HEK293 (cell line): ENCODE results near the gene APLF.

Source experiments
- CTCF ChIA-PET: fragments of 350-600 bp; formaldehyde crosslinking; extraction: SDS; loops from one replicate; lab custom pipeline; 2021; ENCODE audit warnings: antibody characterized with exemption; lab: Yijun Ruan, JAX
- POLR2A ChIA-PET: fragments of 300-600 bp; formaldehyde crosslinking; extraction: SDS; loops from one replicate; lab custom pipeline; 2020; ENCODE audit warnings: antibody characterized with exemption, inconsistent platforms; lab: Yijun Ruan, JAX
- H3K27ac ChIP-seq: fragments of 200-500 bp; sonication (Bioruptor generic); 2 replicates; pipeline ENCODE4 v1.5.1; 2014; ENCODE audit warnings: low read depth, low read length, control low read depth, inconsistent platforms; ENCODE audit errors: extremely low read depth
- H3K36me3 ChIP-seq, 2 experiments: fragments of 200-500 bp in 1 of 2; sonication (Bioruptor generic) in 1 of 2; 1 replicate in 1 of 2; 2 replicates in 1 of 2; pipeline ENCODE4 v1.5.1; 2014 to 2017; ENCODE audit warnings: inconsistent platforms in 2 of 2, low read length in 2 of 2; ENCODE audit not compliant: control insufficient read depth in 2 of 2, insufficient read depth in 1 of 2
- H3K4me1 ChIP-seq: fragments of 200-500 bp; sonication (Bioruptor generic); 2 replicates; pipeline ENCODE4 v1.5.1; 2014; ENCODE audit warnings: mild to moderate bottlenecking, low read length, inconsistent platforms; ENCODE audit not compliant: control insufficient read depth, insufficient read depth
- H3K4me3 ChIP-seq: 2 replicates; pipeline ENCODE4 v1.5.1; 2011; ENCODE audit warnings: low read depth, mild to moderate bottlenecking, control low read depth, low read length, moderate library complexity
- H3K9me3 ChIP-seq: fragments of 200-500 bp; sonication (Bioruptor generic); 2 replicates; pipeline ENCODE4 v1.5.1; 2014; ENCODE audit warnings: low read depth, low read length, inconsistent platforms; ENCODE audit not compliant: control insufficient read depth, insufficient read depth
- HOXC10 ChIP-seq: sonication (generic); formaldehyde crosslinking; IDR thresholded peaks from 2 replicates; pipeline ENCODE4 v1.8.1; 2023; ENCODE audit warnings: mild to moderate bottlenecking, missing genetic modification reagents
- MZF1 ChIP-seq: fragments of 450-650 bp; formaldehyde crosslinking; IDR thresholded peaks from 2 replicates; pipeline ENCODE4 v1.5.1; 2017; ENCODE audit warnings: missing biosample characterization, missing genetic modification characterization, borderline replicate concordance
- PBX3 ChIP-seq: sonication (generic); formaldehyde crosslinking; IDR thresholded peaks from 2 replicates; pipeline ENCODE4 v1.8.1; 2022; ENCODE audit warnings: mild to moderate bottlenecking, moderate library complexity, missing genetic modification reagents
- SCRT2 ChIP-seq: fragments of 450-650 bp; formaldehyde crosslinking; IDR thresholded peaks from 2 replicates; pipeline ENCODE4 v1.5.1; 2016; ENCODE audit warnings: missing biosample characterization, missing genetic modification characterization
- SETDB1 ChIP-seq: IDR thresholded peaks from one replicate; pipeline ENCODE4 v1.6.1; 2017; ENCODE audit warnings: mild to moderate bottlenecking, low read length, moderate library complexity, mixed read lengths; ENCODE audit not compliant: insufficient read length
- ZBTB11 ChIP-seq: fragments of 450-650 bp; formaldehyde crosslinking; conservative IDR thresholded peaks from 2 replicates; pipeline ENCODE4 v1.5.1; 2016; ENCODE audit warnings: low read depth, missing biosample characterization, missing genetic modification characterization
- ZBTB26 ChIP-seq: fragments of 450-650 bp; formaldehyde crosslinking; optimal IDR thresholded peaks from 2 replicates; pipeline ENCODE3; 2016; ENCODE audit warnings: missing biosample characterization, mild to moderate bottlenecking, missing genetic modification characterization
- ZNF174 ChIP-seq: fragments of 450-650 bp; formaldehyde crosslinking; IDR thresholded peaks from 2 replicates; pipeline ENCODE4 v1.5.0; 2017; ENCODE audit warnings: missing biosample characterization, mild to moderate bottlenecking, missing genetic modification characterization
- ZNF184 ChIP-seq: fragments of 450-650 bp; IDR thresholded peaks from 2 replicates; pipeline ENCODE4 v1.5.1; 2018; ENCODE audit warnings: missing biosample characterization, mild to moderate bottlenecking, missing genetic modification characterization
- ZNF221 ChIP-seq: fragments of 450-650 bp; formaldehyde crosslinking; IDR thresholded peaks from 2 replicates; pipeline ENCODE4 v1.5.1; 2017; ENCODE audit warnings: missing biosample characterization, missing genetic modification characterization, borderline replicate concordance
- ZNF433 ChIP-seq: fragments of 450-650 bp; formaldehyde crosslinking; IDR thresholded peaks from 2 replicates; pipeline ENCODE4 v1.5.1; 2016; ENCODE audit warnings: missing biosample characterization, missing genetic modification characterization, low read depth
- ZNF501 ChIP-seq: fragments of 450-650 bp; formaldehyde crosslinking; IDR thresholded peaks from 2 replicates; pipeline ENCODE4 v1.5.1; 2016; ENCODE audit warnings: missing biosample characterization, missing genetic modification characterization
- ZNF514 ChIP-seq: fragments of 450-650 bp; formaldehyde crosslinking; IDR thresholded peaks from 2 replicates; pipeline ENCODE4 v1.5.1; 2016; ENCODE audit warnings: missing biosample characterization, missing genetic modification characterization
- ZNF549 ChIP-seq: fragments of 450-650 bp; IDR thresholded peaks from 2 replicates; pipeline ENCODE4 v1.5.1; 2018; ENCODE audit warnings: missing biosample characterization, missing genetic modification characterization, mild to moderate bottlenecking, inconsistent platforms, moderate library complexity
- ZNF558 ChIP-seq: fragments of 450-650 bp; formaldehyde crosslinking; IDR thresholded peaks from 2 replicates; pipeline ENCODE4 v1.5.1; 2016; ENCODE audit warnings: missing biosample characterization, missing genetic modification characterization
- ZNF660 ChIP-seq: fragments of 450-650 bp; IDR thresholded peaks from 2 replicates; pipeline ENCODE4 v1.5.1; 2018; ENCODE audit warnings: missing biosample characterization, mild to moderate bottlenecking, missing genetic modification characterization
- ZNF677 ChIP-seq: fragments of 450-650 bp; IDR thresholded peaks from 2 replicates; pipeline ENCODE4 v1.5.0; 2018; ENCODE audit warnings: missing biosample characterization, mild to moderate bottlenecking, missing genetic modification characterization, moderate library complexity
- ZNF704 ChIP-seq: fragments of 450-650 bp; formaldehyde crosslinking; IDR thresholded peaks from 2 replicates; pipeline ENCODE4 v1.5.1; 2016; ENCODE audit warnings: missing biosample characterization, missing genetic modification characterization
- ZNF837 ChIP-seq: fragments of 450-650 bp; formaldehyde crosslinking; IDR thresholded peaks from 2 replicates; pipeline ENCODE4 v1.5.1; 2016; ENCODE audit warnings: missing biosample characterization, missing genetic modification characterization
- ZXDB ChIP-seq: fragments of 450-650 bp; formaldehyde crosslinking; IDR thresholded peaks from 2 replicates; pipeline ENCODE4 v1.5.1; 2016; ENCODE audit warnings: missing biosample characterization, missing genetic modification characterization

The APLF gene

GRCh38 chr2:68436270-68436669 is 31.1 kb upstream of the APLF start:
- H3K4me1 ChIP-seq: peaks cover under 1% of the 10 kb centered on the region; the same call in 1 of the 2 replicates
- ChIA-PET CTCF (interaction anchor here (0.6 to 1.2 kb wide), 2 partner anchors 52 to 313 kb away, joined by 3 read pairs; no protein-coding TSS in a partner anchor), POLR2A (no interaction called here)
- no peak overlapping the region for H3K27ac ChIP-seq
- H3K4me3 ChIP-seq: no peak overlapping the region
- H3K36me3 ChIP-seq: no peaks in the 10 kb centered on the region
- TF ChIP-seq PBX3 (CRISPR knock-in tag) (no peak), SETDB1 (no peak), ZBTB11 (tag by site-specific recombination) (no peak), ZNF837 (tag by site-specific recombination) (no peak), HOXC10 (no peak), ZNF501 (tag by site-specific recombination) (no peak), ZNF549 (tag by site-specific recombination) (no peak), ZNF704 (tag by site-specific recombination) (no peak), ZXDB (tag by site-specific recombination) (no peak), ZNF221 (tag by site-specific recombination) (no peak), ZNF184 (no peak), SCRT2 (tag by site-specific recombination) (no peak), ZNF433 (tag by site-specific recombination) (no peak), MZF1 (tag by site-specific recombination) (no peak), ZNF558 (tag by site-specific recombination) (no peak)
- H3K9me3 ChIP-seq: no peaks in the 10 kb centered on the region

GRCh38 chr2:68438455-68439303 is 28.7 kb upstream of the APLF start:
- CTCF ChIA-PET: interaction anchor here (0.7 to 3.6 kb wide), 2 partner anchors 78 to 550 kb away, joined by 3 to 18 read pairs; no protein-coding TSS in a partner anchor
- no peaks in the 10 kb centered on the region for H3K9me3 ChIP-seq
- no peaks in the 10 kb centered on the region for H3K36me3 ChIP-seq
- peaks cover 2% of the 10 kb centered on the region; the same call in 1 of the 2 replicates for H3K4me1 ChIP-seq
- H3K27ac ChIP-seq: no peak overlapping the region
- H3K4me3 ChIP-seq: no peak overlapping the region
- POLR2A ChIA-PET: no interaction called here
- TF ChIP-seq ZNF174 (tag by site-specific recombination) (no peak), ZBTB26 (tag by site-specific recombination) (no peak), ZNF514 (tag by site-specific recombination) (no peak), ZNF677 (tag by site-specific recombination) (no peak), ZNF660 (tag by site-specific recombination) (no peak)
